GM08714 (cell line): Measurements from ENCODE around the gene KRTAP10-5.
"Not testable (repeated sequence)": the region's sequence is repeated elsewhere in the genome, so short reads cannot be mapped to it uniquely, and the experiment has no call there.

ENCODE experiments used
- H3K4me3 ChIP-seq: fragments of 200-500 bp; sonication (Bioruptor generic); 2 replicates; pipeline ENCODE4 v1.5.1; 2014; ENCODE audit warnings: mild to moderate bottlenecking, low read length, inconsistent platforms
- ZNF274 ChIP-seq: IDR thresholded peaks from 2 replicates; pipeline ENCODE4 v1.6.1; 2012; ENCODE audit warnings: mild to moderate bottlenecking, low read depth, low read length

Gene KRTAP10-5

DNA sequence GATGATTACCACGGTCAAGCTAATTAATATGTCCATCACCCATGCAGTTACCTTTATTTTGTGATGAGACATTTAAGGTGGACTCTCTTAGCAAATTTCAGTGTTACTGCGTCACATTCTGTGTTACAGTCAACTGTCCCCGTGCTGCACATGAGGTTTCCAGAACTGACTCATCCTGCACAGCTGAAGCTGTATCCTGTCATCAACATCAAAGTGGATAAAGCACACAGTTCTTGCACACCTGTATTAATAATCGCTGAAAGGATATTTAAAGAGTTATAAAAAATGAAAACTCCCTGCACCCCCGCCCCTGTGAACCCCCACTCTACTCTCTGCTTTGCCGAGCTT, 3.4 kb upstream of the KRTAP10-5 start:
- TF ChIP-seq ZNF274 = no peak
- no peak overlapping the region for H3K4me3 ChIP-seq

DNA sequence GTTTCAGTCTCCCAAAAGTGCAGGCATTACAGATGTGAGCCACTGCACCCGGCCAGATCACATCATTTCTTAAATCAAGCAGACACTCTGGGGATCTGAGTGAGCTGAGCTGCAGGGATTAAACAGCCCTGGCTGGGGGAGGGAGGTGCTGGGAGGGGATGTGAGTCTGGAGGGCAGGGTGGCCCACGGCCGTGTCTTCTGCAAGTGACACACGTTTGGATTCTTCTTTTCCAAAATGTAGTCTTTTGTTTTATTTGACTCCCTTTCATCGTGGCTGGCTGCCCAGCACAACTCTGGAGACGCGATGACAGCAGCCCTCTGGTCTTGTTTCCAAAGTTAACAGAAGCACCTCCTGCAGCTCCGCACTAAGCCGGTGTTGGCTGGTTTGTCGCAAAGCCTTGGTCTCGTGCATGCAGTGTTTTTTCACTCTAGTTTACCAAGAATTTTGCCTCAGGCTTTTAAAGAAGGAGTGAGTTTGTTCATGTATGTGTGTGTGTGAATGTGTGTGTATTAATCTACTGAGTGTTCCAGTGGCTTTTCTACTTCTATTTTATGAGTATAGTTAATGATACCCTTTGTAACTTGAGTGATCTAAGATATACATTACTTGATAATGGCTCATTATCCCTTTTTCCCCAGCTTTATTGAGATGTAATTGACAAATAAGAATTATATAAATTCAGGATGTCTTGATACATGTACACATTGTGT, 2.8 kb upstream of the KRTAP10-5 start:
- no peak overlapping the region for H3K4me3 ChIP-seq
- no peak for TF ChIP-seq ZNF274

DNA sequence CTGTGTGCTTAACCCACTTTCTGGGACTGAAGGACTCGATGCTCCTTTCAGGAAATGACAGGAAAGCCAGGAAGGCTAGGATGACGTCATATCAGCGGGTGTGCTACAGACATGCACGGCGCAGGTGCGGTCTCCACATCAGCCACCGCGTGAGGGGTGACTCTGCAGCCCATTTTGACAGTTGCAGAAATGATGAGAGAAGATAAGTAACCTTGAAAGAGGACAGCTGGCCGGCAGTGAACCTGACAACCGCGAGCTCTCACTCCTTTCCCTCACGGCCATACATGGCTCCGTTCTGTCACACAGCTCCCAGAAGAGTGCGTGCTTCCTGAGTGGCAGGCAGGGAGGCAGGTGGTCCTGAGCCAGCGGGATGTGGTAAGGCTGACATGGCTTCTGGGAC, 1.7 kb upstream of the KRTAP10-5 start:
- no peak overlapping the region for H3K4me3 ChIP-seq
- no peak for TF ChIP-seq ZNF274

DNA sequence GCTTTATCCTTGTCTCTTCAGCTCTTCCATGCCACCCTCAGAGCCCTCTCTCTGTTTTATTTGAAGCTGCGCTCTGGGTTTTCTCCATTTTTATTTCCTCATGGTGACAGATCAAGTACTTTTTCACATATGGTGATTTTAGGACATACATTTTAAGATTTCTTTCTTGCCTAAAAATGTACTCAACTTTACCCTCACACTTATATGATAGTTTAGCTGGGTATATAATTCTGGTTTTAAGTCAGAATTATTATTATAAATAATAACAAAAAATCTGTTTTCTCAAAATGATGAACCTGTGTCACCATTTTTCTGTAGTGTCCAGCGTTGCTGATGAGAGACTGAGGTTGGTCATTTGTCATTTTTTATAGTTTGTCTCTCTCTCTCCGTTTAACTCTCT, 754 bp upstream of the KRTAP10-5 start:
- H3K4me3 ChIP-seq = no peak overlapping the region
- TF ChIP-seq ZNF274 = no peak

DNA sequence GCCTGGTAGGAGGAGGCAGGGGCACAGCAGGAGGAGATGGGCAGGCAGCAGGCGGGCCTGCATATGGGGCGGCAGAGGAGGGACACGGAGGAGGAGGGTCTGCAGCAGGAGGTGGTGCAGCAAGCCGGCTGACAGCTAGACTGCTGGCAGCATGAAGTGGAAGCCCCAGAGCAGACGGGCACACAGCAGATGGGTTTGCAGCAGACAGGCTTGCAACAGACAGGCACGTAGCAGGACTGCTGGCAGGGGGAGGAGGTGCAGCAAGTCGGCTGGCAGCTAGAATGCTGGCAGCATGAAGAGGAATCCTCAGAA, 615 bp downstream of the KRTAP10-5 start:
- no peak for TF ChIP-seq ZNF274
- no peak overlapping the region for H3K4me3 ChIP-seq

DNA sequence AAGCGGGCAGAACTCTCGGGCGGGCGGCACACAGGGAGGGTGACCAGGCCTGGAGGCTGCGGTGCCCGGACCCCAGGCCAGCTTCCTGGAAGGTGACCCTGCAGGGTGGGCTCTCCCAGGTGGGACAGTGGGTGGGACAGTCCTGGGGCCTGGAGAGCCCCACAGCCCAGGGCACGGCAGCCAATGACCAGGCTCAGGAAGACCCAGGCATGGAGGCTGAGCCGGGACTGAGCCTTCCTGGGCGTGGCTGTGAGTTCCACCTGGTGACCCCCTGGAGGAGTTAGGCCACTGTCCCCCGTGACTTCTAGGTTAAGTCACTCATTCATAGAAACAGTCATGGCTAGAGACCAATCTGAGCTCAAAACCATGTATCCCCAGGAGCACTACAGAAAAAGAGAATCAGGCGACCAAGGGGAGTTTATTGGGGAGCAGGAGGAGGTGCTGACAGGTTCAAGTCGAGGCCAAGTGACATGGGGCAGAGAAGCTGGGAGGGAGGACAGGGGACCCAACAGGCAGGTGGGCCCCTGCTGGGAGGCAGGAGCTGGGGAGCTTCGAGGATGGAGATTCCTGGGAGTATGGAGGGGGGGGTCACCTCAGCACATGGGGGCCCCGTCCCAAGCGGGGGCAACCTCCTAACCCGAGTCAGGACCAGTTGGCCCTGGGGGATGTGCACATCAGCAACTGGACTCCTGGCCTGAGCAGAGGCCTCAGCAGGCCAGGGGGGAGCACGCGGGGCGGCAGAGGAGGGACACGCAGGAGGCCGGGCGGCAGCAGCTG, 1.2 kb downstream of the KRTAP10-5 start:
- no peak overlapping the region for H3K4me3 ChIP-seq
- TF ChIP-seq ZNF274 = no peak

DNA sequence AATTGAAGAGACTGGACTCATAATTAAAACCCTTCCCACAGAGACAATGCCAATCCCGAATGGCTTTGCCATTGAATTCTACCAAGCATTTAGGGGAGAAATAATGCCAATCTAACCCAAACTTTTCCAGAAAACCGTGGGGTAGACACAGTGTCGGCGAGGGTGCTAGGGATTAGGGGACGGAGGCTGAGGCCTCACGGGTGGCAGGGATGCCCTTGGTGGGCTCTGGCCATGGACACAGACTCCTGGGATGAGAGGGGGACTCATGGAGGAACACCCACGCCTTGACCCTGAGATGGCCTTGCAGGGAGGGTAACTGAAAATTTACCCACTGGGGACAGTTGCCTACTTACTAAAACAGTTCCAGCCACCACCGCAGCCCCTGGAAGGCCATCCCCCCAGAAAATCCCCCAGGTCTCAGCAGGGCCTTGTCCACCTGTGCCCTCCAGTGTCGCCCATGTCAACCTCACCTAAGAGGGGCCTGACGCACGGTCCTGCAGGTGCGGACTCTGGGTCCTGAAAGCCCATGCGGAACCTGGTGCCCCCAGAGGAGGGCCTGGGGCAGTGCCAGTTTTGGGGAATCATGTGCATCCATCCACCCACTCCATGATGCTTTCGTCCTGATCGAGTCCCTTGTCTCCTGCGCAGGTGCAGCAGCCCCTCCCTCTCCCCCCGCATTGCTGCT, 1.9 kb downstream of the KRTAP10-5 start:
- no peak overlapping the region for H3K4me3 ChIP-seq
- TF ChIP-seq ZNF274 = no peak

DNA sequence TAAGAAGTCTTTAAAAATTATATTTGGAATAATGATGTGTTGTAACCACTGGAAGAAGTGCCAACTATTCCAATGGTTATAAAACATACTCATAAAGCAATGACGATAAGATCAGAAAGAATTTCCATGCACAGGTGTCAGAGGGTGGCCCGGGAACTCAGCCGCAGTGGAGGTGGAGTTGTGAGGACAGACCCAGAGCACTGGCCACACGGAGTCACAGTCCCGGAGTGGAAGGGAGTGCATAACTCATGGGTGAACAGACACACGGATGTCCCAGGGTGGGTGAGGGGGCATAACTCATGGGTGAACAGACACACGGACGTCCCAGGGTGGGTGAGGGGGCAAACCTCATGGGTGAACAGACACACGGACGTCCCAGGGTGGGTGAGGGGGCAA, 4.4 kb downstream of the KRTAP10-5 start:
- H3K4me3 ChIP-seq = no peak overlapping the region
- TF ChIP-seq ZNF274 = no peak

DNA sequence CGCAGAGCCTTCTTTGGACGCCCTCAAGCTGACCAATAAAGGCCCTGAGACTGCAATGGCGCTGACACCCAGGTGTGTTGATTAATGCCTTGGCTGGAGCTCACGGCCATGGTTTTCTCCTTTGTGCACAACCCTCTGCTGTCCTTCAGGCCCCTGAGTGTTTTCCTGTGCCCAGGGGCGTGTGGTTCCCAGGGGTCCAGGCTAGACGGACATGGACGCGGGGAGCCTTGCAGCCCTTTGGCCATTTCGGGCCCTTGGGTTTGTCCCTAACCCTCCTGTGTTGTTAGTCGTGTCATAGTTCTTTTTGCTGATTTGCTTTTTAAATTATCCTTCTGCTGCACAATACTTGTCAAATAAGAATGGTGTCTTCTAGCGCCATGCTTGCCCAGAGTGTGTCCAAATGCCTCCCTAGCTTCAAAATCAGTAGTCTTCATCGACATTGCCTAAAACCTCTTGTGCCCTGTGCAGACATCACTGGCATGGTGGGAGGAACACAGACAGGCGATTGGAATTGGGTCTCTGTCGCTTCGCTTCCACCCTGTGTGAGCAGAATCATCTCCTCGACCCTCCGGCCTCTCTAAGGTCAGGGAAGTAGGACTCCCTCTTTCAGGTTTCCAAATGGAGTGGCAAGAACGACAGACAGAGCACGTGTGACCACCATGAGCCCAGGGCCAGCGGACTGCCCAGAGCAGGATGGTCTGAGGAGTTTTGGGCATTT, 4.9 kb downstream of the KRTAP10-5 start:
- no peak for TF ChIP-seq ZNF274
- no peak overlapping the region for H3K4me3 ChIP-seq

DNA sequence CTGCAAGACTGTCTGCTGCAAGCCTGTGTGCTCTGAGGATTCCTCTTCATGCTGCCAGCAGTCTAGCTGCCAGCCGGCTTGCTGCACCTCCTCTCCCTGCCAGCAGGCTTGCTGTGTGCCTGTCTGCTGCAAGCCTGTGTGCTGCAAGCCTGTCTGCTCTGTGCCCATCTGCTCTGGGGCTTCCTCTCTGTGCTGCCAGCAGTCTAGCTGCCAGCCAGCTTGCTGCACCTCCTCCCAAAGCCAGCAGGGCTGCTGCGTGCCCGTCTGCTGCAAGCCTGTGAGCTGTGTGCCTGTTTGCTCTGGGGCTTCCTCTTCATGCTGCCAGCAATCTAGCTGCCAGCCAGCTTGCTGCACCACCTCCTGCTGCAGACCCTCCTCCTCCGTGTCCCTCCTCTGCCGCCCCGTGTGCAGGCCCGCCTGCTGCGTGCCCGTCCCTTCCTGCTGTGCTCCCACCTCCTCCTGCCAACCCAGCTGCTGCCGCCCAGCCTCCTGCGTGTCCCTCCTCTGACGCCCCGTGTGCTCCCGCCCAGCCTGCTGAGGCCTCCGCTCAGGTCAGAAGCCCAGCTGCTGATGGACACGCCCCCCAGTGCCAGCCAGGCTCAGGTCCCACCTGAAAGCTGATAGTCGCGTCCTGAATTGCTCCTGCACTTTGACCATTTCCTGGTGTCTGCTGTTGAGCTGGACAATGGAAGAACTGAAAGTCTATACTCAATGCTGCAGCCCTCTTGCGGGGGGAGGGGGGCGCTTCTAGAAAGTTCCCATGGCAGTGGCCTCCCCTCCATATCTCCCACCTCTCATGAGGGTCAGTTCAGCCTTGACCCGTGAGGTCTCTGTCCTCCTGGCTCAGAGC, 5.7 kb downstream of the KRTAP10-5 start:
- no peak overlapping the region for H3K4me3 ChIP-seq
- no peak for TF ChIP-seq ZNF274

DNA sequence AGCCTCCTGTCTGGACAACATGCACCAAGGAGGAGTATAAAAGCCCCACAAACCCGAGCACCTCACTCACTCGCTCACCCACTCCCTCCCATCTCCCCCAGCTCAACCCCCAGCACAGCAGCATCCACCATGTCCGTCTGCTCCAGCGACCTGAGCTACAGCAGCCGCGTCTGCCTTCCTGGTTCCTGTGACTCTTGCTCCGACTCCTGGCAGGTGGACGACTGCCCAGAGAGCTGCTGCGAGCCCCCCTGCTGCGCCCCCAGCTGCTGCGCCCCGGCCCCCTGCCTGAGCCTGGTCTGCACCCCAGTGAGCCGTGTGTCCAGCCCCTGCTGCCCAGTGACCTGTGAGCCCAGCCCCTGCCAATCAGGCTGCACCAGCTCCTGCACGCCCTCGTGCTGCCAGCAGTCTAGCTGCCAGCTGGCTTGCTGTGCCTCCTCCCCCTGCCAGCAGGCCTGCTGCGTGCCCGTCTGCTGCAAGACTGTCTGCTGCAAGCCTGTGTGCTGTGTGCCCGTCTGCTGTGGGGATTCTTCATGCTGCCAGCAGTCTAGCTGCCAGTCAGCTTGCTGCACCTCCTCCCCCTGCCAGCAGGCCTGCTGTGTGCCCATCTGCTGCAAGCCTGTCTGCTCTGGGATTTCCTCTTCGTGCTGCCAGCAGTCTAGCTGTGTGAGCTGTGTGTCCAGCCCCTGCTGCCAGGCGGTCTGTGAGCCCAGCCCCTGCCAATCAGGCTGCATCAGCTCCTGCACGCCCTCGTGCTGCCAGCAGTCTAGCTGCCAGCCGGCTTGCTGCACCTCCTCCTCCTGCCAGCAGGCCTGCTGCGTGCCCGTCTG, 6.6 kb downstream of the KRTAP10-5 start, which contains the start of gene KRTAP10-4:
KRTAP10-4 (plus strand) TSS at position 100 of the 827 bp plus-strand sequence; CDS start at position 130, 30 bp downstream.
- H3K4me3 ChIP-seq = not testable (repeated sequence)

DNA sequence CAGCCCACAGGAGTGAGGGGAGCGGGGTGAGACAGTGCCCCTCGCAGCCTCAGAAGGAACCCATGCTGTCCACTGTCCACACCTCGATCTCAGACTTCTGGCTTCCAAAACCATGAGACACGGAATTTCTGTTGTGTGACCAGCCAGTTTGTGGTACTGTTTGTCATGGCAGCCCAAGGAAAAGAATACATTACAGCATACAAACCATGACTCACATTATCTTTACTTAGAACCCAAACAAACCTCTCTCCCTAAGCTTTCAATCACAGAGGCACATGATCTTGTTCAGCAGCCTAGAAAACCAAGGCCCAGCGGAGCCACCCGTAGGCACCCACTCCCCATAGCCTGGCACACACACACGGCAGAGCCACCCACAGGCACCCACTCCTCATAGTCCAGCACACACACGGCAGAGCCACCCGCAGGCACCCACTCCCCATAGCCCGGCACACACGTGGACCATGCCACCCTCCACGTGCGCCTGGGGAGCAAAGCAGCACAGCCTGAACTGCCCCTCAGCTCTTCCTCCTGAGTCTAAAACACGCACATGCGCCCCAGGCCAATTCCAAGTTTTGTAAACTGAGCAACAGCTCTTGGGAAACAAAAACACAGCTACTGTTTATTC, 7.3 kb downstream of the KRTAP10-5 start:
- TF ChIP-seq ZNF274 = no peak
- no peak overlapping the region for H3K4me3 ChIP-seq
